Activated naive CD8-positive, alpha-beta T cell treated with anti-CD3 and anti-CD28 coated beads, Interleukin-2, amount 50 U/mL, for 24 hours (primary cell): ENCODE measurements around the gene ABR.
"Not testable (repeated sequence)": the region's sequence is repeated elsewhere in the genome, so short reads cannot be mapped to it uniquely, and the experiment has no call there.

Experiments used
- ATAC-seq: fragments of 150-1000 bp; cut with Tn5 transposase; one replicate; pipeline ENCODE4 v1.10.0; 2021
- DNase-seq: peaks from one replicate; pipeline ENCODE4 v3.0.0; 2021
- H3K27ac Mint-ChIP-seq: one replicate; pipeline ENCODE4 v1.8.0; 2021; ENCODE audit warnings: mild to moderate bottlenecking, mixed read lengths
- H3K27me3 Mint-ChIP-seq: one replicate; pipeline ENCODE4 v1.8.0; 2021; ENCODE audit warnings: mixed read lengths
- H3K36me3 Mint-ChIP-seq: one replicate; pipeline ENCODE4 v1.8.0; 2021; ENCODE audit warnings: low read depth, mixed read lengths
- H3K4me1 Mint-ChIP-seq: one replicate; pipeline ENCODE4 v1.8.0; 2021; ENCODE audit warnings: mixed read lengths
- H3K4me3 Mint-ChIP-seq: one replicate; pipeline ENCODE4 v1.8.0; 2021; ENCODE audit warnings: mild to moderate bottlenecking, moderate library complexity, mixed read lengths
- H3K9me3 Mint-ChIP-seq: one replicate; pipeline ENCODE4 v1.8.0; 2021; ENCODE audit warnings: mixed read lengths

The ABR gene

GRCh38 chr17:1153795-1154546, 25.8 kb downstream of the ABR start:
- ATAC-seq (no peak), DNase-seq (no peak)
- Mint-ChIP-seq H3K4me3 (no peak overlapping the region), H3K27me3 (no peaks in the 10 kb centered on the region), H3K27ac (no peak overlapping the region), H3K36me3 (peaks cover 3% of the 10 kb centered on the region), H3K9me3 (no peaks in the 10 kb centered on the region), H3K4me1 (no peaks in the 10 kb centered on the region)

GRCh38 chr17:1152582-1152981, 27.2 kb downstream of the ABR start:
- H3K4me3 Mint-ChIP-seq, H3K27me3 Mint-ChIP-seq, DNase-seq, H3K9me3 Mint-ChIP-seq, H3K4me1 Mint-ChIP-seq, H3K27ac Mint-ChIP-seq, ATAC-seq, H3K36me3 Mint-ChIP-seq: not testable (repeated sequence)

DNA sequence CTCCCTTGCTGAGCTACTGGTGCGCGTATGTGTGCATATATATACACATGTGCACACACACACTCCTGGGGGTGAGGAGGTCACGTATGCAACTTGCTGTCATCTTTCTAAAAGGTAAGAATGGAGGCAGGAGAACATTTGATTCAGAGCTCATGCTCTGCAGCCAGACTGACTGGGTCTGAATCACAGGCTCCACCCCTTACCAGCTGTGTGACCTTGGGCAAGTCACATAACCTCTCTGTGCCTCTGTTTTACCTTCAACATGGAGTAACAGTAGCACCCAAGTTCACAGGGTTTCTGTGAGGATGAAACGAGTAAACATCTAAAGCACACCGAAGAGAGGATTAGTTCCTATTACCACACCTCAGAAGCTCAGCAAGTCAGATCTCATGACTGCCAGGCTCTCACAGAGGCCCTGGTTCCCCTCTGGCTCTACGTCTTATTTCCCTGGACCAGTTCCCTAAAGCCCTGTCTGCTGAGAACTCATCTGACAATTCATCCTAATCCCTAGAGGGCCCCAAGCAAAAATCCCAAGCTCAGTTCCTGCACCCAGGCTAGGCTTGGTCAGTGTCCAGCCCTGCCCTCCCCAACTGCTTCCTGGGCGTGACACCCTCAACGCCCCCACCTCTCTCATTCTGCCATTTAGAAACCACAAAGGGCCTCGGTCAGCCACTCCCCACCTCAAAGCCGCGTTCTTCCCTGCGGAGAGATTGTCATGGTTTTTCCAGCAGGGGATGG, 28.7 kb downstream of the ABR start:
- H3K36me3 Mint-ChIP-seq, result peaks cover 3% of the 10 kb centered on the region
- H3K4me3 Mint-ChIP-seq, result no peak overlapping the region
- H3K4me1 Mint-ChIP-seq, result no peaks in the 10 kb centered on the region
- no peaks in the 10 kb centered on the region for H3K9me3 Mint-ChIP-seq
- DNase-seq, result no peak
- no peak for ATAC-seq
- no peak overlapping the region for H3K27ac Mint-ChIP-seq
- H3K27me3 Mint-ChIP-seq, result no peaks in the 10 kb centered on the region

DNA sequence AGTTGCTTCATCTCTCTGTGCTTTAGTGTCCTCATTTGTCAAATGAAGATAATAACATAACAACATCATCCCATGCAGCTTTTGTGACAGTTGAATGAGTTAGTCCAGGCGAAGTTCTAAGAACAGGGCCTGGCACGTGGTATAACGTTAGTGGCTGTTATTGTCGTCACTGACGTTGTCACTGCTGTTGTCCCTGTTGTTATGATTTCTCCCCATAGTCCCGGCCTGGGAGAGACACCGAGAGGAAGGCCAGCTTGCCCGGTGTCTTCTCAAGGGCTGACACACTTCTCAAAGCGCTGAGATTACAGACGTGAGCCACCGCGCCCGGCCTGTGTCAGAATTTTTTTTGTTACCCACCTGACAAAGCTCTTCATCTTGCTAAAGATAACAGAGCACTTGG, 29.9 kb downstream of the ABR start:
- Mint-ChIP-seq H3K27ac (no peak overlapping the region), H3K4me1 (no peaks in the 10 kb centered on the region), H3K36me3 (peaks cover 3% of the 10 kb centered on the region), H3K4me3 (no peak overlapping the region), H3K27me3 (no peaks in the 10 kb centered on the region), H3K9me3 (no peaks in the 10 kb centered on the region)
- no peak for DNase-seq
- ATAC-seq, result no peak

DNA sequence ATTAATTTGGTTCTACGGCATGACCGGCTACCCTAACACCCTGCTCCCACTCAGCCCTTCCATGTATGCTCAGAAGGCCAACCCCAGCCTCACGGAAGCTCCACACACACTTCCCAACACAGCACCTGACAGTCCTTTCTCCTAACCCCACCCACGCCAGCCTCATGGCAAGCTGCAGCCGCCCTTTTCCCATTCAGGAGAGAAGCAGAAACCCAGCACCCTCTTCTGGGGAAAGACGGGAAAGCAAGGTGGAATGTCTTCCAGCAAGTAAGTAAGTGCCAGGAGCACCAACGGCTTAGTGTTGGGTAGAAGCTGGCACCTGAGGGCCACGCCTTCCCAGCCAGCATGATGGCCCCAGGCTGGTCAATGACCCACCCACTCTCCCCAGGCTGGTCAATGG, 32.1 kb downstream of the ABR start:
- DNase-seq (no peak), ATAC-seq (no peak)

DNA sequence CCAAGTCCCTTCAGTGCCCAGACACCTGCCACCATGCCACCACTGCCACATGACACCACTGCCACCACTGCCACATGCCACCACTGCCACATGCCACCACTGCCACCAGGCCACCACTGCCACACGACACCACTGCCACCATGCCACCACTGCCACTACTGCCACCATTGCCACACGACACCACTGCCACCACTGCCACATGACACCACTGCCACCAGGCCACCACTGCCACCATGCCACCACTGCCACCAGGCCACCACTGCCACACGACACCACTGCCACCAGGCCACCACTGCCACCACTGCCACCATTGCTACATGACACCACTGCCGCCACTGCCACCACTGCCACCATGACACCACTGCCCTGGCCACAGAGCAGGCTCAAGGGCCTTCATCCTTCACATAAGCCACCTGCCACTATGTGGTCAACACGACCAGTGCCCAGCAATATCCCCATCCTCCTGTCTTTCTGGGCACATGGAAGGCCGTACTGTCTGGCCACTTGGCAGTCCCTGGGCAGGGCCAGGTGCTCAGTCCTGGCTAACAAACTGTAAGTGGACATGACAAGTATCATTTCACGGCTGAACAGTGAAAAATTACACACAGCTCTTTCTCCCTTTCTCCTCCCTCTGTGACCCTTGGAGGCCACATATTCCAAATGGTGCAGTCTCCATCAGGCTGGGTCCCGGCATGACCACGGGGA, 33.1 kb downstream of the ABR start:
- Mint-ChIP-seq H3K27me3 (no peaks in the 10 kb centered on the region), H3K9me3 (no peaks in the 10 kb centered on the region), H3K4me3 (no peak overlapping the region), H3K27ac (no peak overlapping the region), H3K4me1 (no peaks in the 10 kb centered on the region), H3K36me3 (peaks cover 3% of the 10 kb centered on the region)
- ATAC-seq (no peak), DNase-seq (no peak)

More for the DNA sequence above, 32.1 kb downstream of the ABR start:
- peaks cover 3% of the 10 kb centered on the region for H3K36me3 Mint-ChIP-seq
- H3K9me3 Mint-ChIP-seq, result no peaks in the 10 kb centered on the region
- no peak overlapping the region for H3K4me3 Mint-ChIP-seq
- no peaks in the 10 kb centered on the region for H3K27me3 Mint-ChIP-seq
- H3K27ac Mint-ChIP-seq, result no peak overlapping the region
- no peaks in the 10 kb centered on the region for H3K4me1 Mint-ChIP-seq

- no peaks in the 10 kb centered on the region for H3K9me3 Mint-ChIP-seq
- no peak overlapping the region for H3K27ac Mint-ChIP-seq
- H3K4me3 Mint-ChIP-seq, result no peak overlapping the region
- no peaks in the 10 kb centered on the region for H3K27me3 Mint-ChIP-seq
- ATAC-seq, result no peak
- H3K4me1 Mint-ChIP-seq, result no peaks in the 10 kb centered on the region
- peaks cover 3% of the 10 kb centered on the region for H3K36me3 Mint-ChIP-seq
- DNase-seq, result no peak
Observed at GRCh38 chr17:1145311-1145986, 34.3 kb downstream of the ABR start.

GRCh38 chr17:1144162-1144561, 35.6 kb downstream of the ABR start:
- H3K27ac Mint-ChIP-seq, result no peak overlapping the region
- no peaks in the 10 kb centered on the region for H3K36me3 Mint-ChIP-seq

DNA sequence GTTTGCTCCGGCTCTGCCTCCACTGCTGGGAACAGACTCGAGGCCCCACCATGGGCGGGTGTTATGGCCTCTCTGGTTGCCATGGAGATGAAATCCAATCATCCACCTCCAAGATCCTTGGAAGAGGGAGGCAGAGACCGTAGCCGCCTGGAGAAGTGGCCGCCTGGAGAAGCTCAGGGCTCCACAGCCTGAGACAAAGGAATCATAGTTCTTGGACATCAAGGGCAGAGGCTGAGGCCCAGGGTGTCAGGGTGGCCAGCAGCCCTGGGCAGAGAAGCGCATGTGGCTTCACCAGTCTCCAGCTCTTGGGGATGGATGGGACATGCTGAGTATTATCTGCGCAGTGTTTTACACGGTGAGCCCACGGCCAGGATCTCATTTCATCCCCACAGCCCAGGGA, 36.2 kb downstream of the ABR start:
- H3K4me3 Mint-ChIP-seq, result no peak overlapping the region
- H3K27ac Mint-ChIP-seq, result no peak overlapping the region
- DNase-seq (no peak), ATAC-seq (no peak)
- no peaks in the 10 kb centered on the region for H3K36me3 Mint-ChIP-seq
- no peaks in the 10 kb centered on the region for H3K9me3 Mint-ChIP-seq
- H3K27me3 Mint-ChIP-seq, result no peaks in the 10 kb centered on the region
- H3K4me1 Mint-ChIP-seq, result no peaks in the 10 kb centered on the region

More at GRCh38 chr17:1144162-1144561, 35.6 kb downstream of the ABR start:
- Mint-ChIP-seq H3K9me3 (no peaks in the 10 kb centered on the region), H3K4me1 (no peaks in the 10 kb centered on the region), H3K27me3 (no peaks in the 10 kb centered on the region), H3K4me3 (no peak overlapping the region)
- DNase-seq (no peak), ATAC-seq (no peak)

- H3K4me3 Mint-ChIP-seq, result no peak overlapping the region
- no peak overlapping the region for H3K27ac Mint-ChIP-seq
- no peaks in the 10 kb centered on the region for H3K9me3 Mint-ChIP-seq
- no peaks in the 10 kb centered on the region for H3K36me3 Mint-ChIP-seq
- no peaks in the 10 kb centered on the region for H3K27me3 Mint-ChIP-seq
- no peak for DNase-seq
- ATAC-seq, result no peak
- no peaks in the 10 kb centered on the region for H3K4me1 Mint-ChIP-seq
Observed at GRCh38 chr17:1142561-1142971, 37.2 kb downstream of the ABR start.

DNA sequence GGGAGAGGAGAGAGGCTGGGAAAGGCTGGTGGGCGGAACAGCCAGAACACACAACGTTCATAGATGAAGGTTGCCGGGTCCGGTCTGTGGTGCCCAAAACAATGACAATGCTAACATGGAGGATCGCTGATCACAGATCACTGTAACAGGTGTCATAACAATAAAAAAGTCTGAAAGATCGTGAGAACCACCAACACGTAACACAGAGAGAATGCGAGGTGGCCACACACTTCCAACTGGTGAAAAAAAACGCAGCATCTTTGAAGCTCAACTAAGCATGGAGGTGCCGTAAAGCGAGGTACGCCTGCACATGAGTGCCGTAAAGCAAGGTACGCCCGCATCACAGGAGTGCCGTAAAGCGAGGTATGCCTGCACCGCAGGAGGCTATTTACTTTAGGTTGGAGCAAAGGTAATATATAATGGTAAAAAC, 42.3 kb downstream of the ABR start:
- Mint-ChIP-seq H3K4me1 (no peaks in the 10 kb centered on the region), H3K36me3 (no peaks in the 10 kb centered on the region), H3K27ac (no peak overlapping the region), H3K9me3 (no peaks in the 10 kb centered on the region), H3K27me3 (no peaks in the 10 kb centered on the region), H3K4me3 (no peak overlapping the region)
- ATAC-seq, result no peak
- DNase-seq, result no peak

- no peaks in the 10 kb centered on the region for H3K27me3 Mint-ChIP-seq
- ATAC-seq (no peak), DNase-seq (no peak)
- no peaks in the 10 kb centered on the region for H3K9me3 Mint-ChIP-seq
- no peaks in the 10 kb centered on the region for H3K4me1 Mint-ChIP-seq
- no peak overlapping the region for H3K27ac Mint-ChIP-seq
- H3K4me3 Mint-ChIP-seq, result no peak overlapping the region
- H3K36me3 Mint-ChIP-seq, result no peaks in the 10 kb centered on the region
Observed at GRCh38 chr17:1136748-1137147, 43.0 kb downstream of the ABR start.

- H3K36me3 Mint-ChIP-seq, result no peaks in the 10 kb centered on the region
- no peaks in the 10 kb centered on the region for H3K27me3 Mint-ChIP-seq
- no peak overlapping the region for H3K27ac Mint-ChIP-seq
- no peak for ATAC-seq
- no peaks in the 10 kb centered on the region for H3K9me3 Mint-ChIP-seq
- H3K4me1 Mint-ChIP-seq, result no peaks in the 10 kb centered on the region
- DNase-seq, result no peak
- H3K4me3 Mint-ChIP-seq, result no peak overlapping the region
Observed at GRCh38 chr17:1134634-1135324, 45.0 kb downstream of the ABR start.

DNA sequence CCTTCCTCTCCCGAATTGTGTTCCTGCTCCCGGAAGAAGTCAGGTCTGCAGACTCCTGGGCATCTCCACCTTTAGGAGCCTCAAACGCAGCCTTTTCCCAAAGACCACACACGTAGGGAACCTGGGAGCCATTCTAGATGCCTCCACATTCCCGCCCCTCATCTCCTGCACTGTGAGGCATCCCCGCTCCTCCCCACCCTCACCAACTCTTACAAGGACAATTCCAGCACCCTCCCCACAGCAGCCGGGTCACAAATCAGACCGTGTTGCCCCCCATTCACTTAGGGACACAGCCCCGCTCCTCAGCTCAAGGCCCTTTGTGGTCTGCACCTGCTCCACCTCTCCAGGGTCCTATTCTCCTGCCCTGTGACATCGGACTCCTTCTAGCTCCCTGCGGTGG, 49.6 kb downstream of the ABR start:
- no peaks in the 10 kb centered on the region for H3K9me3 Mint-ChIP-seq
- ATAC-seq (no peak), DNase-seq (no peak)
- no peaks in the 10 kb centered on the region for H3K27me3 Mint-ChIP-seq
- H3K36me3 Mint-ChIP-seq, result peaks cover 2% of the 10 kb centered on the region
- no peak overlapping the region for H3K27ac Mint-ChIP-seq
- H3K4me1 Mint-ChIP-seq, result no peaks in the 10 kb centered on the region
- no peak overlapping the region for H3K4me3 Mint-ChIP-seq
